Occipital lobe (tissue), 2 donors: Measurements from ENCODE around the gene RGS11. TPM values are rescaled to one million over a fixed set of nuclear protein-coding genes. Genes with fewer than 3 reads are reported as not detected.
"Not testable (repeated sequence)": the region's sequence is repeated elsewhere in the genome, so short reads cannot be mapped to it uniquely, and the experiment has no call there.

Source experiments
- DNase-seq: peaks from one replicate; lab custom pipeline; 2025; lab: John Stamatoyannopoulos, UW
- total RNA-seq: library from RNA; depleted of rRNA; stranded (reverse); fragments of >200 nt; gene quantifications from one replicate; pipeline ENCODE4 v1.2.3, GENCODE V29; 2014

Gene RGS11
- total RNA-seq, 1 donor from 2014 or later, result 2.8 TPM

GRCh38 chr16:230949-231348 lies 44.8 kb downstream of the RGS11 start:
- no peak for DNase-seq

GRCh38 chr16:230351-230750 lies 45.4 kb downstream of the RGS11 start:
- not testable (repeated sequence) for DNase-seq

GRCh38 chr16:229731-230281 lies 45.9 kb downstream of the RGS11 start:
- no peak for DNase-seq

GRCh38 chr16:228852-229730 lies 46.7 kb downstream of the RGS11 start, which contains the start of gene LUC7L:
Gene LUC7L (minus strand): TSS chr16:229449. CDS start chr16:229339, 110 bp downstream.
- DNase-seq, result peak; percentile 84

GRCh38 chr16:228151-228851 lies 47.4 kb downstream of the RGS11 start:
- DNase-seq, result no peak

GRCh38 chr16:220021-220420 lies 55.7 kb downstream of the RGS11 start:
- DNase-seq, result no peak

Other genes with a start within 250 kb of the RGS11 start
- gene POLR3K, start 222.3 kb downstream of the RGS11 start, total RNA-seq, result 2.8 TPM
- gene SNRNP25, start 222.1 kb downstream of the RGS11 start, total RNA-seq, result 11.4 TPM
- gene RHBDF1, start 203.3 kb downstream of the RGS11 start, total RNA-seq, result 3.0 TPM
- 50.7 TPM for gene MPG, start 197.7 kb downstream of the RGS11 start, total RNA-seq
- gene NPRL3, start 137.3 kb downstream of the RGS11 start, total RNA-seq, result 6.1 TPM
- 0.31 TPM for gene HBZ, start 123.3 kb downstream of the RGS11 start, total RNA-seq
- 15.0 TPM for gene HBM, start 110.0 kb downstream of the RGS11 start, total RNA-seq
- gene HBA2, start 103.1 kb downstream of the RGS11 start, total RNA-seq, result 614 TPM
- 270 TPM for gene HBA1, start 99.3 kb downstream of the RGS11 start, total RNA-seq
- gene HBQ1, start 95.5 kb downstream of the RGS11 start, total RNA-seq, result 5.3 TPM
- gene LUC7L, start 46.5 kb downstream of the RGS11 start, total RNA-seq, result 76.4 TPM
- 20.7 TPM for gene FAM234A, start 41.1 kb downstream of the RGS11 start, total RNA-seq
- 35.9 TPM for gene ARHGDIG, start 4.6 kb upstream of the RGS11 start, total RNA-seq
- 6.4 TPM for gene PDIA2, start 7.2 kb upstream of the RGS11 start, total RNA-seq
- 18.7 TPM for gene AXIN1, start 76.8 kb upstream of the RGS11 start, total RNA-seq
- 28.1 TPM for gene MRPL28, start 94.6 kb upstream of the RGS11 start, total RNA-seq
- gene PGAP6, start 106.0 kb upstream of the RGS11 start, total RNA-seq, result 14.3 TPM
- gene NME4, start 121.3 kb upstream of the RGS11 start, total RNA-seq, result 15.4 TPM
- gene DECR2, start 125.9 kb upstream of the RGS11 start, total RNA-seq, result 7.6 TPM
- gene RAB11FIP3, start 149.7 kb upstream of the RGS11 start, total RNA-seq, result 25.6 TPM